HepG2 (cell line): ENCODE data around the gene PDHX. TPM values are rescaled to one million over a fixed set of nuclear protein-coding genes. Genes with fewer than 3 reads are reported as not detected.

Experiments used
- ATAC-seq: fragments of 200-7000 bp; cut with Tn5 transposase; 3 replicates; pipeline ENCODE4 v1.9.1; 2020; ENCODE audit warnings: mild to moderate bottlenecking, moderate library complexity
- BruUV-seq: library from RNA; stranded (reverse); fragments of 400-500 nt; replicated peaks from 2 replicates; lab custom pipeline; 2021; lab: Mats Ljungman, UMichigan
- CTCF ChIA-PET: fragments of 300-600 bp; formaldehyde crosslinking; extraction: SDS; loops from one replicate; lab custom pipeline; 2021; ENCODE audit warnings: low total read pairs, inconsistent platforms, low intra/inter-chr PET ratio; lab: Yijun Ruan, JAX
- POLR2A ChIA-PET: fragments of 350-600 bp; sonication (Branson Sonifier 250); formaldehyde crosslinking; loops from one replicate; lab custom pipeline; 2020; ENCODE audit warnings: antibody characterized with exemption, inconsistent platforms; lab: Yijun Ruan, JAX
- DNase-seq: peaks from one replicate; pipeline ENCODE4 v3.0.0-alpha.2; 2015; ENCODE audit warnings: low spot score
- FAIRE-seq: peaks from 3 replicates; lab custom pipeline; 2011; peaks lifted over from hg19 to GRCh38; lab: Jason Lieb, UNC
- H2AFZ ChIP-seq: one replicate; pipeline ENCODE4 v1.6.1; 2011; ENCODE audit warnings: low read length, inconsistent platforms
- H3K27ac ChIP-seq: fragments of 300-600 bp; 3 replicates; pipeline ENCODE4 v1.8.0; 2011; ENCODE audit warnings: mixed run types, mild to moderate bottlenecking, mixed read lengths, low read length, inconsistent platforms; ENCODE audit not compliant: insufficient read depth; ENCODE audit errors: extremely low read length
- H3K27me3 ChIP-seq, 2 experiments: fragments of 200-600 bp in 1 of 2; 2 replicates in 1 of 2; 3 replicates in 1 of 2; pipeline versions ENCODE4 v1.6.0 to v1.8.0; 2011; ENCODE audit warnings: low read length in 2 of 2, mild to moderate bottlenecking in 2 of 2, moderate library complexity in 2 of 2, inconsistent platforms in 1 of 2; ENCODE audit not compliant: insufficient read depth in 2 of 2, control insufficient read depth in 1 of 2
- H3K36me3 ChIP-seq, 2 experiments: fragments of 200-600 bp in 1 of 2; replicated peaks in 1 of 2; 2 replicates in 1 of 2; 3 replicates in 1 of 2; pipeline versions ENCODE4 v1.5.1 to v1.8.0; 2011; ENCODE audit warnings: low read length in 2 of 2, inconsistent platforms in 1 of 2; ENCODE audit not compliant: insufficient read depth in 2 of 2, control insufficient read depth in 1 of 2
- H3K4me1 ChIP-seq: 2 replicates; pipeline ENCODE4 v1.5.1; 2012; ENCODE audit warnings: low read length, inconsistent platforms; ENCODE audit not compliant: insufficient read depth
- H3K4me2 ChIP-seq: 2 replicates; pipeline ENCODE4 v1.6.0; 2011; ENCODE audit warnings: low read depth, low read length, inconsistent platforms
- H3K4me3 ChIP-seq, 3 experiments: fragments of 200-600 bp in 1 of 3; sonication (generic), shearing (Covaris generic) in 1 of 3; replicated peaks in 1 of 3; 2 replicates each; pipeline ENCODE4 v1.5.1; 2011 to 2016; ENCODE audit warnings: low read length in 3 of 3, inconsistent platforms in 2 of 3, low read depth in 2 of 3, mild to moderate bottlenecking in 2 of 3, control low read depth in 1 of 3, mixed read lengths in 1 of 3; ENCODE audit not compliant: insufficient read depth in 1 of 3
- H3K79me2 ChIP-seq: one replicate; pipeline ENCODE4 v1.6.1; 2011; ENCODE audit warnings: low read length, inconsistent platforms; ENCODE audit not compliant: insufficient read depth
- H3K9ac ChIP-seq: 2 replicates; pipeline ENCODE4 v1.6.0; 2011; ENCODE audit warnings: mild to moderate bottlenecking, low read depth, low read length, inconsistent platforms; ENCODE audit not compliant: insufficient read depth
- H3K9me3 ChIP-seq: 2 replicates; pipeline ENCODE4 v1.5.1; 2012; ENCODE audit warnings: mild to moderate bottlenecking, low read length
- H4K20me1 ChIP-seq: 2 replicates; pipeline ENCODE4 v1.6.0; 2011; ENCODE audit warnings: inconsistent platforms, mild to moderate bottlenecking, low read length, moderate library complexity; ENCODE audit not compliant: insufficient read depth
- CTCF ChIP-seq: sonication (generic); formaldehyde crosslinking; IDR thresholded peaks from 2 replicates; pipeline ENCODE4 v1.5.0; 2020; ENCODE audit warnings: mild to moderate bottlenecking, missing genetic modification reagents, moderate library complexity
- FOXP1 ChIP-seq, 2 experiments: fragments of 450-650 bp in 1 of 2; IDR thresholded peaks; 2 replicates each; pipeline ENCODE4 v1.6.1; 2017 to 2018; ENCODE audit warnings: antibody characterized with exemption in 1 of 2
- GMEB1 ChIP-seq: sonication (generic); formaldehyde crosslinking; IDR thresholded peaks from 2 replicates; pipeline ENCODE4 v1.5.1; 2020; ENCODE audit warnings: missing genetic modification reagents, mild to moderate bottlenecking, borderline replicate concordance
- RBM22 ChIP-seq: fragments of 200-400 bp; formaldehyde crosslinking; optimal IDR thresholded peaks from 2 replicates; pipeline ENCODE3; 2017; ENCODE audit warnings: mild to moderate bottlenecking, low read length, moderate library complexity
- RFX5 ChIP-seq: IDR thresholded peaks from 2 replicates; pipeline ENCODE4 v1.6.1; 2011; ENCODE audit warnings: low read depth, low read length, improper control_type of control experiment
- STAG1 ChIP-seq: sonication (generic); formaldehyde crosslinking; IDR thresholded peaks from 2 replicates; pipeline ENCODE4 v1.4.0; 2020; ENCODE audit warnings: missing genetic modification reagents
- WGBS: methylation state at CpG from one replicate; pipeline ENCODE4 v1.1.6; 2017; ENCODE audit warnings: low lambda C conversion rate; 5-methylcytosine and 5-hydroxymethylcytosine counted together
- in situ Hi-C: cut with HindIII; loops from 2 replicates; pipeline ENCODE4 v1.10.0; 2017; ENCODE audit warnings: low pct_unique_long_range_greater_than_20kb; ENCODE audit not compliant: extremely low pct_ligation_motif_present
- intact Hi-C: fragments of 100-400 bp; cut with micrococcal nuclease; formaldehyde crosslinking; loops from one replicate; pipeline ENCODE4 v1.10.0; 2022; ENCODE audit not compliant: unreplicated experiment
- polyA plus RNA-seq, 8 experiments: library from polyadenylated mRNA; depleted of rRNA in 3 of 8; stranded (reverse) in 7 of 8; unstranded in 1 of 8; fragments of >200 nt; fragmentation: Illumina TruSeq in 4 of 8; extraction: Trizol in 4 of 8; gene quantifications; 2 replicates each; pipeline versions ENCODE4 v1.2.1 to v1.2.3, GENCODE V29; 2011 to 2016; ENCODE audit warnings: low read depth in 4 of 8, missing spikeins in 1 of 8, mixed read lengths in 1 of 8; ENCODE audit not compliant: insufficient read depth in 1 of 8
- total RNA-seq, 5 experiments: library from RNA; depleted of rRNA; stranded (reverse); fragments of >200 nt; fragmentation: Illumina TruSeq; extraction: Trizol; gene quantifications; 2 replicates each; pipeline ENCODE4 v1.2.3, GENCODE V29; 2016; ENCODE audit warnings: low read depth in 1 of 5

The PDHX gene
- total and polyA plus RNA-seq, 2 of the 13 experiments (the other 11 are each of a cell fraction or from before 2014, with no cell fraction given): 41.0 to 73.8 TPM

GRCh38 chr11:34996958-34997357 lies 80.5 kb downstream of the PDHX start:
- no peaks in the 10 kb centered on the region for H3K4me1 ChIP-seq

GRCh38 chr11:34997952-34998528 lies 81.6 kb downstream of the PDHX start:
- H3K9ac ChIP-seq: no peak overlapping the region
- BruUV-seq: TSS peak; percentile 5
- H3K4me1 ChIP-seq: no peaks in the 10 kb centered on the region
- no peak overlapping the region for H2AFZ ChIP-seq
- in situ Hi-C loops: no loop called here
- ChIA-PET POLR2A (no interaction called here), CTCF (no interaction called here)
- FAIRE-seq (no peak), DNase-seq (no peak), ATAC-seq (no peak)
- WGBS: 94% methylated on average over 3 of the region's 3 CpGs
- no peaks in the 10 kb centered on the region; the same call in 1 of the 2 replicates for H4K20me1 ChIP-seq
- peaks cover 3 to 12% of the 10 kb centered on the region in 2 experiments; a peak in 3 of 5 replicates for H3K36me3 ChIP-seq
- no peak overlapping the region for H3K4me2 ChIP-seq
- no peaks in the 10 kb centered on the region for H3K79me2 ChIP-seq
- intact Hi-C loops: loop anchor here (2.0 kb wide), 1 partner anchor 395 kb away; no protein-coding TSS in a partner anchor
- no peaks in the 10 kb centered on the region for H3K9me3 ChIP-seq
- H3K27ac ChIP-seq: no peak overlapping the region
- no peak for TF ChIP-seq FOXP1 (IDR thresholded peaks at IDR 0.05)
- TF ChIP-seq FOXP1 (CRISPR knock-in tag; IDR thresholded peaks at IDR 0.05): no peak
- TF ChIP-seq STAG1 (CRISPR knock-in tag): peak; percentile 42; the same call in 1 of the 2 replicates
- TF ChIP-seq CTCF (CRISPR knock-in tag): peak; percentile 18; the same call in 1 of the 2 replicates
- TF ChIP-seq, all 625 proteins: peak for 2
- Histone ChIP-seq H3K27me3 (no peaks in the 10 kb centered on the region), H3K4me3 (no peak overlapping the region)

More at GRCh38 chr11:34996958-34997357, 80.5 kb downstream of the PDHX start:
- Histone ChIP-seq H3K79me2 (no peaks in the 10 kb centered on the region), H3K9ac (no peak overlapping the region), H3K27ac (no peak overlapping the region), H3K36me3 (peaks cover 3 to 12% of the 10 kb centered on the region in 2 experiments; a peak in 3 of 5 replicates), H4K20me1 (no peaks in the 10 kb centered on the region; the same call in 1 of the 2 replicates), H3K27me3 (no peaks in the 10 kb centered on the region), H3K4me3 (no peak overlapping the region), H3K4me2 (no peak overlapping the region), H3K9me3 (no peaks in the 10 kb centered on the region), H2AFZ (no peak overlapping the region)
- in situ Hi-C loops (no loop called here), intact Hi-C loops (no loop called here)
- BruUV-seq: no TSS peak
- ATAC-seq (no peak), FAIRE-seq (no peak), DNase-seq (no peak)
- peak; percentile 71 for TF ChIP-seq RBM22
- no peak for TF ChIP-seq GMEB1 (CRISPR knock-in tag)
- no peak for TF ChIP-seq RFX5
- ChIA-PET CTCF (no interaction called here), POLR2A (no interaction called here)
- 98% methylated on average over 5 of the region's 5 CpGs for WGBS
